Peyer's patch (tissue), 4 donors: ENCODE data around the gene SACS.

Experiments
- POLR2A ChIP-seq, 2 donors: fragments of 450-650 bp; IDR thresholded peaks; one replicate each; pipeline ENCODE4 v1.5.1; 2017; ENCODE audit warnings: antibody characterized with exemption in 2 of 2, mild to moderate bottlenecking in 2 of 2, moderate library complexity in 2 of 2
- TF ChIP-seq, protein P1 (sequence below), 6 experiments: fragments of 450-650 bp in 4 of 6; fragments of 200-600 bp in 2 of 6; sonication (generic) in 1 of 6; IDR thresholded peaks; one replicate each; pipeline ENCODE4 v1.5.1; 2017 to 2019; ENCODE audit warnings: antibody characterized with exemption in 6 of 6, mild to moderate bottlenecking in 3 of 6, moderate library complexity in 1 of 6

DNA sequence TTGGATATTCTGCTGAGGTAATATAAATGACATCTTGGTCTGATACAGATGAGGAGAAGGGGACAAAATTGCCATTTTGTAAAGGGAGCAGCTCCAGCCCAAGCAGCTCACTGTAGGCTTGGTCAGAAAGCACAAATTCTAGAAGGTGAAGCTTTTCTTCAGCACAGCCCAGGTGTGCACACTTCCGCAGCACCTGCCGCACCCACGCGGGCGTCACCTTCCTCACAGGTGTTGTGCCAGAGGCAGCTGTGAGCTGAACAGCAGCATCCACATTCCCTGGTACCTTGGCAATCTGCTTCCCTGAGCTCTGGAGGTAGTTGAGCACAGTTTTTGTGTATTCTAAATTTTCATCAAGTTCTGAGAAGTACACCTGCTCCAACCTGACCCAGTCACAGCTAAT, 79.0 kb downstream of the SACS start:
- TF ChIP-seq, protein P1, sequence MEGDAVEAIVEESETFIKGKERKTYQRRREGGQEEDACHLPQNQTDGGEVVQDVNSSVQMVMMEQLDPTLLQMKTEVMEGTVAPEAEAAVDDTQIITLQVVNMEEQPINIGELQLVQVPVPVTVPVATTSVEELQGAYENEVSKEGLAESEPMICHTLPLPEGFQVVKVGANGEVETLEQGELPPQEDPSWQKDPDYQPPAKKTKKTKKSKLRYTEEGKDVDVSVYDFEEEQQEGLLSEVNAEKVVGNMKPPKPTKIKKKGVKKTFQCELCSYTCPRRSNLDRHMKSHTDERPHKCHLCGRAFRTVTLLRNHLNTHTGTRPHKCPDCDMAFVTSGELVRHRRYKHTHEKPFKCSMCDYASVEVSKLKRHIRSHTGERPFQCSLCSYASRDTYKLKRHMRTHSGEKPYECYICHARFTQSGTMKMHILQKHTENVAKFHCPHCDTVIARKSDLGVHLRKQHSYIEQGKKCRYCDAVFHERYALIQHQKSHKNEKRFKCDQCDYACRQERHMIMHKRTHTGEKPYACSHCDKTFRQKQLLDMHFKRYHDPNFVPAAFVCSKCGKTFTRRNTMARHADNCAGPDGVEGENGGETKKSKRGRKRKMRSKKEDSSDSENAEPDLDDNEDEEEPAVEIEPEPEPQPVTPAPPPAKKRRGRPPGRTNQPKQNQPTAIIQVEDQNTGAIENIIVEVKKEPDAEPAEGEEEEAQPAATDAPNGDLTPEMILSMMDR (IDR thresholded peaks at IDR 0.05) = no peak
- TF ChIP-seq POLR2A (IDR thresholded peaks at IDR 0.05) = no peak
